K562 (cell line): Measurements from ENCODE around the gene GNAQ.

Source experiments
- CEBPB ChIP-seq: fragments of 450-650 bp; IDR thresholded peaks from 2 replicates; pipeline ENCODE4 v1.6.1; 2016; ENCODE audit warnings: missing genetic modification characterization, missing compliant biosample characterization
- CHD4 ChIP-seq: fragments of 200-600 bp; sonication (generic); IDR thresholded peaks from 3 replicates; pipeline ENCODE4 v1.6.1; 2012; ENCODE audit warnings: low read depth, mild to moderate bottlenecking, mixed read lengths, low read length, inconsistent platforms; ENCODE audit not compliant: insufficient read depth, insufficient replicate concordance, poor library complexity, severe bottlenecking
- JUN ChIP-seq, 2 experiments: sonication (generic) in 1 of 2; formaldehyde crosslinking in 1 of 2; IDR thresholded peaks; 2 replicates each; pipeline versions ENCODE4 v1.6.1 to v1.8.0; 2012 to 2022; ENCODE audit warnings: borderline replicate concordance in 2 of 2, mild to moderate bottlenecking in 2 of 2, improper control_type of control experiment in 1 of 2, low read depth in 1 of 2, low read length in 1 of 2, missing genetic modification reagents in 1 of 2
- NFE2L1 ChIP-seq: fragments of 450-650 bp; IDR thresholded peaks from 2 replicates; pipeline ENCODE4 v1.6.1; 2016; ENCODE audit warnings: missing genetic modification characterization, low read depth, mild to moderate bottlenecking, missing compliant biosample characterization, moderate library complexity, borderline replicate concordance
- SP2 ChIP-seq: IDR thresholded peaks from 2 replicates; pipeline ENCODE4 v1.6.1; 2011; ENCODE audit warnings: mild to moderate bottlenecking, low read depth, low read length, moderate library complexity; ENCODE audit not compliant: poor library complexity, severe bottlenecking; ENCODE audit errors: extremely low read depth
- ZKSCAN3 ChIP-seq: fragments of 250-450 bp; sonication (Bioruptor Pico); IDR thresholded peaks from 2 replicates; pipeline ENCODE4 v1.4.0; 2020
- ZNF121 ChIP-seq: sonication (generic); formaldehyde crosslinking; conservative IDR thresholded peaks from 2 replicates; pipeline ENCODE4 v1.8.0; 2022; ENCODE audit warnings: missing genetic modification reagents
- ZNF24 ChIP-seq: fragments of 450-650 bp; IDR thresholded peaks from 2 replicates; pipeline ENCODE4 v1.6.1; 2016
- TF ChIP-seq, protein P1 (sequence below): fragments of 250-450 bp; sonication (Bioruptor Pico); IDR thresholded peaks from 2 replicates; pipeline ENCODE4 v1.5.0; 2020; ENCODE audit warnings: mild to moderate bottlenecking, borderline replicate concordance
- TF ChIP-seq, protein P2 (sequence below), 3 experiments: IDR thresholded peaks in 2 of 3; conservative IDR thresholded peaks in 1 of 3; 2 replicates each; pipeline ENCODE4 v1.5.1; 2011 to 2012; ENCODE audit warnings: low read length in 3 of 3, mild to moderate bottlenecking in 3 of 3, control low read depth in 2 of 3, improper control_type of control experiment in 1 of 3, inconsistent platforms in 1 of 3, low read depth in 1 of 3, mixed read lengths in 1 of 3, moderate library complexity in 1 of 3; ENCODE audit not compliant: insufficient read depth in 2 of 3
- TF ChIP-seq, protein P3 (sequence below): sonication (generic); formaldehyde crosslinking; IDR thresholded peaks from 2 replicates; pipeline ENCODE4 v1.8.0; 2022; ENCODE audit warnings: mild to moderate bottlenecking, missing genetic modification reagents

DNA sequence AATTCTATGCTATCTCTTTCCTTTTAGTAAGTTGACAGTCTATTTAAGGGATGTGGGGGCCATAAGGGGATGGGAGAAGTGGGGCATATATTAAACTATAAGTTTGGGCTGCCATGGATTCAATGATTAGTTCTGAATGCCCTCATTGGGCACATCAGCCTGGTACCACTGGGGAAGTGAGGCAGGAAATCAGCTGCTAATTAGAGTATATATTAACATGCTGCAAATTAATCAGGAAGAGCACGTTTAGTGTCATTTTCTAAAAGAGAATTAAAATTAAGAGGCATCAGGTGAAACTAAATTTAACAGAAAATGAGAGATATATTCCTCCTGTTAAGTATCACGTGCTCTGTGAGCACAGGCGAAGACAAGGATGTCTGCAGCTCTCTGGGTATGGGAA lies 260.4 kb downstream of the GNAQ start:
- TF ChIP-seq NFE2L1 (tag) (no peak), CHD4 (no peak), JUN (IDR thresholded peaks at IDR 0.05; ENCODE audit: borderline replicate concordance, low read depth, low read length) (no peak), JUN (CRISPR knock-in tag; IDR thresholded peaks at IDR 0.05; ENCODE audit: borderline replicate concordance) (no peak), ZKSCAN3 (CRISPR knock-in tag) (no peak), ZNF24 (no peak), CEBPB (no peak), SP2 (no peak), ZNF121 (CRISPR knock-in tag) (no peak)
- TF ChIP-seq, protein P1, sequence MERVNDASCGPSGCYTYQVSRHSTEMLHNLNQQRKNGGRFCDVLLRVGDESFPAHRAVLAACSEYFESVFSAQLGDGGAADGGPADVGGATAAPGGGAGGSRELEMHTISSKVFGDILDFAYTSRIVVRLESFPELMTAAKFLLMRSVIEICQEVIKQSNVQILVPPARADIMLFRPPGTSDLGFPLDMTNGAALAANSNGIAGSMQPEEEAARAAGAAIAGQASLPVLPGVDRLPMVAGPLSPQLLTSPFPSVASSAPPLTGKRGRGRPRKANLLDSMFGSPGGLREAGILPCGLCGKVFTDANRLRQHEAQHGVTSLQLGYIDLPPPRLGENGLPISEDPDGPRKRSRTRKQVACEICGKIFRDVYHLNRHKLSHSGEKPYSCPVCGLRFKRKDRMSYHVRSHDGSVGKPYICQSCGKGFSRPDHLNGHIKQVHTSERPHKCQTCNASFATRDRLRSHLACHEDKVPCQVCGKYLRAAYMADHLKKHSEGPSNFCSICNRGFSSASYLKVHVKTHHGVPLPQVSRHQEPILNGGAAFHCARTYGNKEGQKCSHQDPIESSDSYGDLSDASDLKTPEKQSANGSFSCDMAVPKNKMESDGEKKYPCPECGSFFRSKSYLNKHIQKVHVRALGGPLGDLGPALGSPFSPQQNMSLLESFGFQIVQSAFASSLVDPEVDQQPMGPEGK (CRISPR knock-in tag), result no peak
- TF ChIP-seq, protein P2, sequence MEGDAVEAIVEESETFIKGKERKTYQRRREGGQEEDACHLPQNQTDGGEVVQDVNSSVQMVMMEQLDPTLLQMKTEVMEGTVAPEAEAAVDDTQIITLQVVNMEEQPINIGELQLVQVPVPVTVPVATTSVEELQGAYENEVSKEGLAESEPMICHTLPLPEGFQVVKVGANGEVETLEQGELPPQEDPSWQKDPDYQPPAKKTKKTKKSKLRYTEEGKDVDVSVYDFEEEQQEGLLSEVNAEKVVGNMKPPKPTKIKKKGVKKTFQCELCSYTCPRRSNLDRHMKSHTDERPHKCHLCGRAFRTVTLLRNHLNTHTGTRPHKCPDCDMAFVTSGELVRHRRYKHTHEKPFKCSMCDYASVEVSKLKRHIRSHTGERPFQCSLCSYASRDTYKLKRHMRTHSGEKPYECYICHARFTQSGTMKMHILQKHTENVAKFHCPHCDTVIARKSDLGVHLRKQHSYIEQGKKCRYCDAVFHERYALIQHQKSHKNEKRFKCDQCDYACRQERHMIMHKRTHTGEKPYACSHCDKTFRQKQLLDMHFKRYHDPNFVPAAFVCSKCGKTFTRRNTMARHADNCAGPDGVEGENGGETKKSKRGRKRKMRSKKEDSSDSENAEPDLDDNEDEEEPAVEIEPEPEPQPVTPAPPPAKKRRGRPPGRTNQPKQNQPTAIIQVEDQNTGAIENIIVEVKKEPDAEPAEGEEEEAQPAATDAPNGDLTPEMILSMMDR (IDR thresholded peaks at IDR 0.05 in 2 of 3, conservative IDR thresholded peaks at IDR 0.05 in 1 of 3; ENCODE audit: insufficient read depth in 2 of 3, low read depth in 1 of 3, low read length in 3 of 3), result no peak
- TF ChIP-seq, protein P3, sequence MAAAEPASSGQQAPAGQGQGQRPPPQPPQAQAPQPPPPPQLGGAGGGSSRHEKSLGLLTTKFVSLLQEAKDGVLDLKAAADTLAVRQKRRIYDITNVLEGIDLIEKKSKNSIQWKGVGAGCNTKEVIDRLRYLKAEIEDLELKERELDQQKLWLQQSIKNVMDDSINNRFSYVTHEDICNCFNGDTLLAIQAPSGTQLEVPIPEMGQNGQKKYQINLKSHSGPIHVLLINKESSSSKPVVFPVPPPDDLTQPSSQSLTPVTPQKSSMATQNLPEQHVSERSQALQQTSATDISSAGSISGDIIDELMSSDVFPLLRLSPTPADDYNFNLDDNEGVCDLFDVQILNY (CRISPR knock-in tag), result no peak
